ENCODE results near the gene LIX1. TPM values are rescaled to one million over a fixed set of nuclear protein-coding genes. Genes with fewer than 3 reads are reported as not detected.

Gene LIX1
- total and polyA plus RNA-seq, 12 donors = 0.03 to 0.33 (median 0.18) TPM; not detected in 9

DNA sequence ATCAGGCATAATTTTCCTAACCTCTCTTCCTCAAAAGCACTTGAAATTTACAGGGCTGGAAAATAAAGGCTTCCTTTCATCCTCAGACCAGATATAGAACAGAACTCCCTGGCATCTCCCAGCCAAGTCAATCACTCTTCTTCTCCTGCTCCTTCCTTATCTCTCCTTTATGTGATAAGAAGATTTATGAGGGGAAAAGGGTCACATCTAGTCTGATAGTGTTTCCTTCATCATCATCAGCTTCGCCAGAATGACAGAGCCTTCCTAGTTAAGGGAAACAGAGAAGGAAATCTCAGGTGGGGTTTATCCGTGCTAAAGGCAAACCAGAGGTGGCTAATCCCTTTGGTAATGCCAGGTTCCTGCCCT, 36.2 kb downstream of the LIX1 start:
- WGBS, 4 donors = 38 to 51% (median 49%) methylated on average over 2 of the region's 2 CpGs

GRCh38 chr5:97105501-97106215, 36.8 kb downstream of the LIX1 start:
- Histone ChIP-seq H3K9me3 (replicated peaks in 1 of 3) (no peaks in the 10 kb centered on the region), H3K36me3 (replicated peaks in 1 of 2) (no peaks in the 10 kb centered on the region), H3K4me3 (no peak overlapping the region), H3K27me3 (no peaks in the 10 kb centered on the region), H3K27ac (no peak overlapping the region), H3K4me1 (replicated peaks in 1 of 2) (no peaks in the 10 kb centered on the region)
- no peak for DNase-seq
- WGBS, 4 donors = 71 to 82% (median 75%) methylated on average over 13 of the region's 13 CpGs
- TF ChIP-seq CTCF (IDR thresholded peaks at IDR 0.05) (no peak), POLR2A (IDR thresholded peaks at IDR 0.05) (no peak)
- intact Hi-C loops (cut with DNase I) = no loop called here

More for the DNA sequence above, 36.2 kb downstream of the LIX1 start:
- intact Hi-C loops (cut with DNase I) = no loop called here
- no peaks in the 10 kb centered on the region for H3K4me1 ChIP-seq (replicated peaks in 1 of 2)
- H3K9me3 ChIP-seq (replicated peaks in 1 of 3) = no peaks in the 10 kb centered on the region
- TF ChIP-seq CTCF (IDR thresholded peaks at IDR 0.05) (no peak), POLR2A (IDR thresholded peaks at IDR 0.05) (no peak)
- no peak for DNase-seq
- H3K27ac ChIP-seq = no peak overlapping the region
- H3K27me3 ChIP-seq = no peaks in the 10 kb centered on the region
- H3K4me3 ChIP-seq = no peak overlapping the region
- no peaks in the 10 kb centered on the region for H3K36me3 ChIP-seq (replicated peaks in 1 of 2)

GRCh38 chr5:97102010-97102470, 40.4 kb downstream of the LIX1 start:
- intact Hi-C loops (cut with DNase I) = no loop called here
- H3K4me3 ChIP-seq = no peak overlapping the region
- TF ChIP-seq CTCF (IDR thresholded peaks at IDR 0.05) (no peak), POLR2A (IDR thresholded peaks at IDR 0.05) (no peak)

DNA sequence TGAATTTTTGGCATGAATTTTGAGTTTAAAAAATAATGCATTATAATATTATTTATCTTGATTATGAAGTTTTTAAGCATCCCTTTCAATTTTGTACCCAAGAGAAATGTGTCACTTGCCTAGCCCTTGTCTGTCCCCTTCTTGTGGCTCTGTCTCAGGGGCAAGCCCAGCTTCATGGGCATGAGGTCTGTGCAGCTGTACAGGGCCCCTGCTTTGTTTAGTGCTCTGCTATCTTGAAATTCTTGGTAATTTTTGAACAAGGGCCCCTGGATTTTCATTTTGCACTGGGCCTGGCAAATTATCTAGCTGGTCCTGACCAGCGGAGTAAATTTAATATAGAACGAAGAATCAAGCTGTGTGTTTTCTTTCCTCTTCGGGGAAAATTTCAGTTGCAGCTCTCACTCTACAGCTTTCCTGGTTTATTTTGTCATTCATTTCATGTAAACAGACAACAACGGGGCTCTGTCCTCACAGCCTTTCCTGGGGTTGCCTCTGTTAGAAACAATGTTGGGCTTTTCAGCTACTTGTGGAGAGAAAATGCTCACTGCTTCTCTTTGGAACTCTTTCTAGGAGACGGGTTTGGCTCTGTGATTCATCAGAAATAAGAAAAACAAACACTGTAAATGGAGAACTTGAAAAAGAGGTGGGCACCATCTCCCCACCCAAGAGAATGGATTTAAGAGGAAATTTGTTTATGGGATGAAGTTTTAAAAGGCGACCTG, 41.1 kb downstream of the LIX1 start:
- intact Hi-C loops (cut with DNase I) = no loop called here
- Histone ChIP-seq H3K36me3 (replicated peaks in 1 of 2) (no peaks in the 10 kb centered on the region), H3K27ac (no peak overlapping the region), H3K9me3 (replicated peaks in 1 of 3) (no peaks in the 10 kb centered on the region), H3K4me3 (no peak overlapping the region), H3K27me3 (no peaks in the 10 kb centered on the region), H3K4me1 (replicated peaks in 1 of 2) (no peaks in the 10 kb centered on the region)
- no peak for DNase-seq
- 70 to 88% (median 76%) methylated on average over 6 of the region's 6 CpGs for WGBS, 4 donors
- no peak for TF ChIP-seq POLR2A (IDR thresholded peaks at IDR 0.05)
- TF ChIP-seq CTCF (IDR thresholded peaks at IDR 0.05) = no peak

More at GRCh38 chr5:97102010-97102470, 40.4 kb downstream of the LIX1 start:
- no peak overlapping the region for H3K27ac ChIP-seq
- H3K27me3 ChIP-seq = no peaks in the 10 kb centered on the region
- no peaks in the 10 kb centered on the region for H3K36me3 ChIP-seq (replicated peaks in 1 of 2)
- no peaks in the 10 kb centered on the region for H3K9me3 ChIP-seq (replicated peaks in 1 of 3)
- DNase-seq = no peak
- WGBS, 4 donors = 66 to 100% (median 70%) methylated on average over 2 to 8 of the region's 8 CpGs
- H3K4me1 ChIP-seq (replicated peaks in 1 of 2) = no peaks in the 10 kb centered on the region

Data from adrenal gland (tissue), 12 donors.